Lower leg skin (tissue), 3 donors: ENCODE data around the gene CGREF1.

Experiments used
- POLR2A ChIP-seq, 2 donors: fragments of 450-650 bp; IDR thresholded peaks; one replicate each; pipeline ENCODE4 v1.6.1; 2016 to 2017; ENCODE audit warnings: antibody characterized with exemption in 2 of 2, mild to moderate bottlenecking in 1 of 2, moderate library complexity in 1 of 2
- TF ChIP-seq, protein P1 (sequence below), 3 donors: fragments of 450-650 bp; IDR thresholded peaks; one replicate each; pipeline ENCODE4 v1.5.1; 2016; ENCODE audit warnings: antibody characterized with exemption in 3 of 3, mild to moderate bottlenecking in 3 of 3, moderate library complexity in 2 of 3

GRCh38 chr2:27154488-27154887 is 35.6 kb upstream of the CGREF1 start:
- TF ChIP-seq, protein P1, sequence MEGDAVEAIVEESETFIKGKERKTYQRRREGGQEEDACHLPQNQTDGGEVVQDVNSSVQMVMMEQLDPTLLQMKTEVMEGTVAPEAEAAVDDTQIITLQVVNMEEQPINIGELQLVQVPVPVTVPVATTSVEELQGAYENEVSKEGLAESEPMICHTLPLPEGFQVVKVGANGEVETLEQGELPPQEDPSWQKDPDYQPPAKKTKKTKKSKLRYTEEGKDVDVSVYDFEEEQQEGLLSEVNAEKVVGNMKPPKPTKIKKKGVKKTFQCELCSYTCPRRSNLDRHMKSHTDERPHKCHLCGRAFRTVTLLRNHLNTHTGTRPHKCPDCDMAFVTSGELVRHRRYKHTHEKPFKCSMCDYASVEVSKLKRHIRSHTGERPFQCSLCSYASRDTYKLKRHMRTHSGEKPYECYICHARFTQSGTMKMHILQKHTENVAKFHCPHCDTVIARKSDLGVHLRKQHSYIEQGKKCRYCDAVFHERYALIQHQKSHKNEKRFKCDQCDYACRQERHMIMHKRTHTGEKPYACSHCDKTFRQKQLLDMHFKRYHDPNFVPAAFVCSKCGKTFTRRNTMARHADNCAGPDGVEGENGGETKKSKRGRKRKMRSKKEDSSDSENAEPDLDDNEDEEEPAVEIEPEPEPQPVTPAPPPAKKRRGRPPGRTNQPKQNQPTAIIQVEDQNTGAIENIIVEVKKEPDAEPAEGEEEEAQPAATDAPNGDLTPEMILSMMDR (IDR thresholded peaks at IDR 0.05), result no peak
- TF ChIP-seq POLR2A (IDR thresholded peaks at IDR 0.05), result no peak
